Cardiac muscle cell (in vitro differentiated cells and primary cell): ENCODE data around the gene DDT. TPM values are rescaled to one million over a fixed set of nuclear protein-coding genes. Genes with fewer than 3 reads are reported as not detected.
"Not testable (repeated sequence)": the region's sequence is repeated elsewhere in the genome, so short reads cannot be mapped to it uniquely, and the experiment has no call there.

Experiments
- DNase-seq, 2 donors: peaks; one replicate each; pipeline versions ENCODE4 v3.0.0 to v3.0.0-alpha.2; 2010 to 2017; ENCODE audit warnings: low read depth in 1 of 2, low spot score in 1 of 2
- H3K27ac ChIP-seq: fragments of 200-600 bp; sonication (generic); 2 replicates; pipeline ENCODE4 v1.5.1; 2016
- H3K27me3 ChIP-seq: fragments of 200-600 bp; sonication (generic); 2 replicates; pipeline ENCODE4 v1.6.0; 2016; ENCODE audit warnings: control low read depth
- H3K36me3 ChIP-seq: fragments of 200-600 bp; sonication (generic); 2 replicates; pipeline ENCODE4 v1.5.1; 2016; ENCODE audit warnings: control low read depth
- H3K4me1 ChIP-seq: fragments of 200-600 bp; sonication (generic); 2 replicates; pipeline ENCODE4 v1.8.1; 2017; ENCODE audit warnings: low read depth, mild to moderate bottlenecking, mixed run types
- H3K4me3 ChIP-seq: fragments of 200-600 bp; sonication (generic); 2 replicates; pipeline ENCODE4 v1.5.1; 2016; ENCODE audit warnings: mild to moderate bottlenecking
- H3K9me3 ChIP-seq: fragments of 200-600 bp; sonication (generic); 2 replicates; pipeline ENCODE4 v1.5.1; 2017; ENCODE audit warnings: low read depth, mild to moderate bottlenecking, control low read depth
- CTCF ChIP-seq: IDR thresholded peaks from 2 replicates; pipeline ENCODE4 v1.5.1; 2012; ENCODE audit warnings: low read depth, mild to moderate bottlenecking, low read length
- polyA plus RNA-seq: library from polyadenylated mRNA; unstranded; fragments of >200 nt; fragmentation: Nextera tagmentation; extraction: Ambion mirVana; gene quantifications from 2 replicates; pipeline ENCODE4 v1.2.1, GENCODE V29; 2016
- total RNA-seq: library from RNA; depleted of rRNA; stranded (reverse); fragments of >200 nt; gene quantifications from 2 replicates; pipeline ENCODE4 v1.2.3, GENCODE V29; 2016

The DDT gene
- total and polyA plus RNA-seq, 2 experiments from 2014 or later, result 115 to 244 TPM

- H3K4me1 ChIP-seq, result no peaks in the 10 kb centered on the region
- H3K27ac ChIP-seq, result no peak overlapping the region
- peak; percentile 63 to 70 for DNase-seq
- H3K27me3 ChIP-seq, result no peaks in the 10 kb centered on the region
- no peak overlapping the region for H3K4me3 ChIP-seq
- H3K9me3 ChIP-seq, result no peaks in the 10 kb centered on the region
- TF ChIP-seq CTCF, result peak; percentile 70
- H3K36me3 ChIP-seq, result no peaks in the 10 kb centered on the region
Observed at GRCh38 chr22:23984430-23984829, 10.2 kb upstream of the DDT start.

- DNase-seq, H3K4me1 ChIP-seq, H3K27me3 ChIP-seq, H3K9me3 ChIP-seq, H3K36me3 ChIP-seq, H3K27ac ChIP-seq, H3K4me3 ChIP-seq: not testable (repeated sequence)
Observed at GRCh38 chr22:23980567-23980966, 6.3 kb upstream of the DDT start.

GRCh38 chr22:23979557-23980240 lies 5.5 kb upstream of the DDT start, which contains the start of gene GSTT2:
Gene GSTT2, plus strand, starts transcription at chr22:23980134.
- H3K27ac ChIP-seq, H3K9me3 ChIP-seq, H3K36me3 ChIP-seq, H3K27me3 ChIP-seq, DNase-seq, H3K4me1 ChIP-seq, H3K4me3 ChIP-seq: not testable (repeated sequence)

- H3K36me3 ChIP-seq, H3K9me3 ChIP-seq, DNase-seq, H3K4me3 ChIP-seq, H3K4me1 ChIP-seq, H3K27ac ChIP-seq, H3K27me3 ChIP-seq: not testable (repeated sequence)
Observed at GRCh38 chr22:23977304-23977703, 3.1 kb upstream of the DDT start.

GRCh38 chr22:23974836-23975352 lies 653 bp upstream of the DDT start:
- H3K9me3 ChIP-seq, H3K4me1 ChIP-seq, H3K4me3 ChIP-seq, H3K27ac ChIP-seq, DNase-seq, H3K27me3 ChIP-seq: not testable (repeated sequence)
- peaks cover 11% of the 10 kb centered on the region for H3K36me3 ChIP-seq

GRCh38 chr22:23971927-23972326 lies 2.3 kb downstream of the DDT start:
- not testable (repeated sequence) for H3K27me3 ChIP-seq, H3K4me3 ChIP-seq, DNase-seq, H3K4me1 ChIP-seq, H3K9me3 ChIP-seq
- Histone ChIP-seq H3K36me3 (peaks cover 15% of the 10 kb centered on the region), H3K27ac (peak overlapping the region; percentile 48)

GRCh38 chr22:23970816-23971486 lies 3.3 kb downstream of the DDT start:
- H3K4me3 ChIP-seq, result no peak overlapping the region
- TF ChIP-seq CTCF, result no peak
- DNase-seq, result no peak
- H3K9me3 ChIP-seq, result no peaks in the 10 kb centered on the region
- no peaks in the 10 kb centered on the region for H3K27me3 ChIP-seq
- peaks cover 15% of the 10 kb centered on the region for H3K36me3 ChIP-seq
- peak overlapping the region; percentile 43 for H3K27ac ChIP-seq
- H3K4me1 ChIP-seq, result no peaks in the 10 kb centered on the region

GRCh38 chr22:23970201-23970641 lies 4.0 kb downstream of the DDT start:
- no peaks in the 10 kb centered on the region for H3K9me3 ChIP-seq
- no peak for TF ChIP-seq CTCF
- H3K27me3 ChIP-seq, result no peaks in the 10 kb centered on the region
- H3K27ac ChIP-seq, result peak overlapping the region; percentile 17
- no peak for DNase-seq
- H3K36me3 ChIP-seq, result peaks cover 15% of the 10 kb centered on the region
- no peaks in the 10 kb centered on the region for H3K4me1 ChIP-seq
- no peak overlapping the region for H3K4me3 ChIP-seq
